Parathyroid adenoma (tissue), 2 donors: ENCODE results near the gene DCLK2.

Experiments used
- H2AFZ ChIP-seq: fragments of 300-600 bp; sonication (generic); one replicate; pipeline ENCODE4 v1.7.0; 2017; ENCODE audit warnings: antibody characterized with exemption, mild to moderate bottlenecking
- H3K27ac ChIP-seq: fragments of 300-600 bp; sonication (generic); one replicate; pipeline ENCODE4 v1.7.0; 2017
- H3K27me3 ChIP-seq: fragments of 300-600 bp; sonication (generic); one replicate; pipeline ENCODE4 v1.7.0; 2017; ENCODE audit warnings: low read length; ENCODE audit not compliant: control insufficient read depth, insufficient read depth
- H3K36me3 ChIP-seq: fragments of 300-600 bp; sonication (generic); one replicate; pipeline ENCODE4 v1.7.0; 2017; ENCODE audit warnings: low read length; ENCODE audit not compliant: control insufficient read depth, insufficient read depth
- H3K4me1 ChIP-seq: fragments of 300-600 bp; sonication (generic); one replicate; pipeline ENCODE4 v1.7.0; 2017; ENCODE audit warnings: control low read depth
- H3K4me2 ChIP-seq: fragments of 300-600 bp; sonication (generic); one replicate; pipeline ENCODE4 v1.7.0; 2017; ENCODE audit warnings: low read length
- H3K4me3 ChIP-seq: fragments of 300-600 bp; sonication (generic); one replicate; pipeline ENCODE4 v1.7.0; 2017; ENCODE audit warnings: low read depth, low read length
- H3K79me2 ChIP-seq: fragments of 300-600 bp; sonication (generic); one replicate; pipeline ENCODE4 v1.7.0; 2017; ENCODE audit warnings: control low read depth
- H3K9ac ChIP-seq: fragments of 300-600 bp; sonication (generic); one replicate; pipeline ENCODE4 v1.7.0; 2017; ENCODE audit warnings: mild to moderate bottlenecking
- H3K9me3 ChIP-seq: fragments of 300-600 bp; sonication (generic); one replicate; pipeline ENCODE4 v1.7.0; 2017; ENCODE audit warnings: low read length; ENCODE audit not compliant: control insufficient read depth
- CTCF ChIP-seq: fragments of 300-600 bp; sonication (generic); IDR thresholded peaks from one replicate; pipeline ENCODE4 v1.7.0; 2017; ENCODE audit warnings: antibody characterized with exemption, mild to moderate bottlenecking
- donor health status: primary hyperparathyroidism.

DCLK2 gene

GRCh38 chr4:150250293-150250997 lies 172.2 kb downstream of the DCLK2 start:
- H3K4me1 ChIP-seq = no peaks in the 10 kb centered on the region
- H3K36me3 ChIP-seq = no peaks in the 10 kb centered on the region
- H3K27me3 ChIP-seq = no peaks in the 10 kb centered on the region
- H3K9me3 ChIP-seq = no peaks in the 10 kb centered on the region
- H3K9ac ChIP-seq = no peak overlapping the region
- no peak overlapping the region for H3K27ac ChIP-seq
- no peak overlapping the region for H2AFZ ChIP-seq
- no peak overlapping the region for H3K4me3 ChIP-seq
- H3K4me2 ChIP-seq = no peak overlapping the region
- TF ChIP-seq CTCF = no peak
- H3K79me2 ChIP-seq = no peaks in the 10 kb centered on the region

GRCh38 chr4:150250998-150251651 lies 172.9 kb downstream of the DCLK2 start:
- no peaks in the 10 kb centered on the region for H3K79me2 ChIP-seq
- H3K9ac ChIP-seq = no peak overlapping the region
- no peaks in the 10 kb centered on the region for H3K9me3 ChIP-seq
- no peak overlapping the region for H2AFZ ChIP-seq
- TF ChIP-seq CTCF = no peak
- H3K4me2 ChIP-seq = no peak overlapping the region
- H3K4me1 ChIP-seq = no peaks in the 10 kb centered on the region
- H3K36me3 ChIP-seq = no peaks in the 10 kb centered on the region
- H3K4me3 ChIP-seq = no peak overlapping the region
- no peak overlapping the region for H3K27ac ChIP-seq
- no peaks in the 10 kb centered on the region for H3K27me3 ChIP-seq

- H3K27ac ChIP-seq = no peak overlapping the region
- no peaks in the 10 kb centered on the region for H3K27me3 ChIP-seq
- no peak for TF ChIP-seq CTCF
These were observed 173.5 kb downstream of the DCLK2 start for GRCh38 chr4:150251752-150252190.

GRCh38 chr4:150252306-150252705 lies 174.1 kb downstream of the DCLK2 start:
- Histone ChIP-seq H2AFZ (no peak overlapping the region), H3K4me1 (no peaks in the 10 kb centered on the region), H3K4me2 (no peak overlapping the region), H3K27ac (no peak overlapping the region), H3K9me3 (no peaks in the 10 kb centered on the region), H3K9ac (no peak overlapping the region), H3K79me2 (no peaks in the 10 kb centered on the region), H3K4me3 (no peak overlapping the region), H3K36me3 (no peaks in the 10 kb centered on the region), H3K27me3 (no peaks in the 10 kb centered on the region)
- TF ChIP-seq CTCF = no peak

More at GRCh38 chr4:150251752-150252190, 173.5 kb downstream of the DCLK2 start:
- Histone ChIP-seq H3K4me2 (no peak overlapping the region), H3K36me3 (no peaks in the 10 kb centered on the region), H3K9ac (no peak overlapping the region), H3K4me1 (no peaks in the 10 kb centered on the region), H3K79me2 (no peaks in the 10 kb centered on the region), H3K9me3 (no peaks in the 10 kb centered on the region), H2AFZ (no peak overlapping the region), H3K4me3 (no peak overlapping the region)
